ENCODE data around the gene LAMB4. TPM values are rescaled to one million over a fixed set of nuclear protein-coding genes. Genes with fewer than 3 reads are reported as not detected.

LAMB4 gene
- total RNA-seq, 3 donors from 2014 or later (not counting 1 experiment from before 2014, with no cell fraction given) = not detected

GRCh38 chr7:108063520-108063933 is 66.6 kb downstream of the LAMB4 start:
- Mint-ChIP-seq H3K36me3 (no peaks in the 10 kb centered on the region), H3K9me3 (no peaks in the 10 kb centered on the region), H3K27ac (no peak overlapping the region), H3K4me3 (no peak overlapping the region), H3K4me1 (no peaks in the 10 kb centered on the region), H3K27me3 (ENCODE audit: low read depth in 2 of 2) (no peaks in the 10 kb centered on the region)
- Histone ChIP-seq H3K4me1 (ENCODE audit: control insufficient read depth, insufficient read depth, low read length) (no peaks in the 10 kb centered on the region), H3K27me3 (ENCODE audit: control insufficient read depth, insufficient read depth, low read length) (no peaks in the 10 kb centered on the region), H3K36me3 (ENCODE audit: control insufficient read depth, insufficient read depth, low read length) (no peaks in the 10 kb centered on the region), H3K4me3 (ENCODE audit: low read length) (no peak overlapping the region), H3K27ac (ENCODE audit: low read length) (no peak overlapping the region), H3K9me3 (ENCODE audit: control insufficient read depth, insufficient read depth, low read length) (no peaks in the 10 kb centered on the region)
- TF ChIP-seq CTCF (IDR thresholded peaks at IDR 0.05) = no peak
- intact Hi-C loops (cut with micrococcal nuclease) = no loop called here
- ATAC-seq (no peak), DNase-seq (no peak)
- 88% methylated on average over 5 of the region's 5 CpGs for WGBS (ENCODE audit: insufficient coverage)

- H3K27me3 Mint-ChIP-seq (ENCODE audit: low read depth in 2 of 2) = no peaks in the 10 kb centered on the region
- H3K36me3 Mint-ChIP-seq = no peaks in the 10 kb centered on the region
- no peaks in the 10 kb centered on the region for H3K36me3 ChIP-seq (ENCODE audit: control insufficient read depth, insufficient read depth, low read length)
- H3K27ac Mint-ChIP-seq = no peak overlapping the region
- no peak overlapping the region for H3K4me3 ChIP-seq (ENCODE audit: low read length)
- 82% methylated on average over 5 of the region's 5 CpGs for WGBS (ENCODE audit: insufficient coverage)
- ATAC-seq = no peak
- H3K9me3 Mint-ChIP-seq = no peaks in the 10 kb centered on the region
- H3K4me1 Mint-ChIP-seq = no peaks in the 10 kb centered on the region
- H3K27ac ChIP-seq (ENCODE audit: low read length) = no peak overlapping the region
- no peak for TF ChIP-seq CTCF (IDR thresholded peaks at IDR 0.05)
- DNase-seq = no peak
- H3K9me3 ChIP-seq (ENCODE audit: control insufficient read depth, insufficient read depth, low read length) = no peaks in the 10 kb centered on the region
- H3K4me1 ChIP-seq (ENCODE audit: control insufficient read depth, insufficient read depth, low read length) = no peaks in the 10 kb centered on the region
- no peak overlapping the region for H3K4me3 Mint-ChIP-seq
- no peaks in the 10 kb centered on the region for H3K27me3 ChIP-seq (ENCODE audit: control insufficient read depth, insufficient read depth, low read length)
- intact Hi-C loops (cut with micrococcal nuclease) = no loop called here
These were observed 67.7 kb downstream of the LAMB4 start for GRCh38 chr7:108062250-108063014.

- Mint-ChIP-seq H3K27ac (no peak overlapping the region), H3K36me3 (no peaks in the 10 kb centered on the region), H3K4me1 (no peaks in the 10 kb centered on the region), H3K27me3 (ENCODE audit: low read depth in 2 of 2) (no peaks in the 10 kb centered on the region), H3K9me3 (no peaks in the 10 kb centered on the region), H3K4me3 (no peak overlapping the region)
- H3K36me3 ChIP-seq (ENCODE audit: control insufficient read depth, insufficient read depth, low read length) = no peaks in the 10 kb centered on the region
- no peaks in the 10 kb centered on the region for H3K4me1 ChIP-seq (ENCODE audit: control insufficient read depth, insufficient read depth, low read length)
- no peak for DNase-seq
- H3K9me3 ChIP-seq (ENCODE audit: control insufficient read depth, insufficient read depth, low read length) = no peaks in the 10 kb centered on the region
- TF ChIP-seq CTCF (IDR thresholded peaks at IDR 0.05) = no peak
- no peaks in the 10 kb centered on the region for H3K27me3 ChIP-seq (ENCODE audit: control insufficient read depth, insufficient read depth, low read length)
- no peak overlapping the region for H3K4me3 ChIP-seq (ENCODE audit: low read length)
- no peak for ATAC-seq
- intact Hi-C loops (cut with micrococcal nuclease) = no loop called here
- no peak overlapping the region for H3K27ac ChIP-seq (ENCODE audit: low read length)
- WGBS (ENCODE audit: insufficient coverage) = 89% methylated on average over 5 of the region's 6 CpGs
These were observed 70.6 kb downstream of the LAMB4 start for GRCh38 chr7:108059526-108059925.
